HepG2 (cell line): ENCODE measurements around the gene TRIO. TPM values are rescaled to one million over a fixed set of nuclear protein-coding genes. Genes with fewer than 3 reads are reported as not detected.

Source experiments
- ATAC-seq: fragments of 200-7000 bp; cut with Tn5 transposase; 3 replicates; pipeline ENCODE4 v1.9.1; 2020; ENCODE audit warnings: mild to moderate bottlenecking, moderate library complexity
- BruUV-seq: library from RNA; stranded (reverse); fragments of 400-500 nt; replicated peaks from 2 replicates; lab custom pipeline; 2021; lab: Mats Ljungman, UMichigan
- CTCF ChIA-PET: fragments of 300-600 bp; formaldehyde crosslinking; extraction: SDS; loops from one replicate; lab custom pipeline; 2021; ENCODE audit warnings: low total read pairs, inconsistent platforms, low intra/inter-chr PET ratio; lab: Yijun Ruan, JAX
- POLR2A ChIA-PET: fragments of 350-600 bp; sonication (Branson Sonifier 250); formaldehyde crosslinking; loops from one replicate; lab custom pipeline; 2020; ENCODE audit warnings: antibody characterized with exemption, inconsistent platforms; lab: Yijun Ruan, JAX
- DNase-seq: peaks from one replicate; pipeline ENCODE4 v3.0.0-alpha.2; 2015; ENCODE audit warnings: low spot score
- FAIRE-seq: peaks from 3 replicates; lab custom pipeline; 2011; peaks lifted over from hg19 to GRCh38; lab: Jason Lieb, UNC
- H2AFZ ChIP-seq: one replicate; pipeline ENCODE4 v1.6.1; 2011; ENCODE audit warnings: low read length, inconsistent platforms
- H3K27ac ChIP-seq: fragments of 300-600 bp; 3 replicates; pipeline ENCODE4 v1.8.0; 2011; ENCODE audit warnings: mixed run types, mild to moderate bottlenecking, mixed read lengths, low read length, inconsistent platforms; ENCODE audit not compliant: insufficient read depth; ENCODE audit errors: extremely low read length
- H3K27me3 ChIP-seq, 2 experiments: fragments of 200-600 bp in 1 of 2; 2 replicates in 1 of 2; 3 replicates in 1 of 2; pipeline versions ENCODE4 v1.6.0 to v1.8.0; 2011; ENCODE audit warnings: low read length in 2 of 2, mild to moderate bottlenecking in 2 of 2, moderate library complexity in 2 of 2, inconsistent platforms in 1 of 2; ENCODE audit not compliant: insufficient read depth in 2 of 2, control insufficient read depth in 1 of 2
- H3K36me3 ChIP-seq, 2 experiments: fragments of 200-600 bp in 1 of 2; replicated peaks in 1 of 2; 2 replicates in 1 of 2; 3 replicates in 1 of 2; pipeline versions ENCODE4 v1.5.1 to v1.8.0; 2011; ENCODE audit warnings: low read length in 2 of 2, inconsistent platforms in 1 of 2; ENCODE audit not compliant: insufficient read depth in 2 of 2, control insufficient read depth in 1 of 2
- H3K4me1 ChIP-seq: 2 replicates; pipeline ENCODE4 v1.5.1; 2012; ENCODE audit warnings: low read length, inconsistent platforms; ENCODE audit not compliant: insufficient read depth
- H3K4me2 ChIP-seq: 2 replicates; pipeline ENCODE4 v1.6.0; 2011; ENCODE audit warnings: low read depth, low read length, inconsistent platforms
- H3K4me3 ChIP-seq, 3 experiments: fragments of 200-600 bp in 1 of 3; sonication (generic), shearing (Covaris generic) in 1 of 3; replicated peaks in 1 of 3; 2 replicates each; pipeline ENCODE4 v1.5.1; 2011 to 2016; ENCODE audit warnings: low read length in 3 of 3, inconsistent platforms in 2 of 3, low read depth in 2 of 3, mild to moderate bottlenecking in 2 of 3, control low read depth in 1 of 3, mixed read lengths in 1 of 3; ENCODE audit not compliant: insufficient read depth in 1 of 3
- H3K79me2 ChIP-seq: one replicate; pipeline ENCODE4 v1.6.1; 2011; ENCODE audit warnings: low read length, inconsistent platforms; ENCODE audit not compliant: insufficient read depth
- H3K9ac ChIP-seq: 2 replicates; pipeline ENCODE4 v1.6.0; 2011; ENCODE audit warnings: mild to moderate bottlenecking, low read depth, low read length, inconsistent platforms; ENCODE audit not compliant: insufficient read depth
- H3K9me3 ChIP-seq: 2 replicates; pipeline ENCODE4 v1.5.1; 2012; ENCODE audit warnings: mild to moderate bottlenecking, low read length
- H4K20me1 ChIP-seq: 2 replicates; pipeline ENCODE4 v1.6.0; 2011; ENCODE audit warnings: inconsistent platforms, mild to moderate bottlenecking, low read length, moderate library complexity; ENCODE audit not compliant: insufficient read depth
- CEBPZ ChIP-seq: IDR thresholded peaks from 2 replicates; pipeline ENCODE4 v1.6.1; 2012; ENCODE audit warnings: low read length, improper control_type of control experiment
- GZF1 ChIP-seq: sonication (generic); formaldehyde crosslinking; IDR thresholded peaks from 2 replicates; pipeline ENCODE4 v1.5.1; 2020; ENCODE audit warnings: mild to moderate bottlenecking, missing genetic modification reagents
- MAFF ChIP-seq: IDR thresholded peaks from 2 replicates; pipeline ENCODE4 v1.6.1; 2011; ENCODE audit warnings: low read depth, low read length, improper control_type of control experiment
- MAFK ChIP-seq, 2 experiments: IDR thresholded peaks in 1 of 2; conservative IDR thresholded peaks in 1 of 2; 2 replicates each; pipeline ENCODE4 v1.6.1; 2011; ENCODE audit warnings: improper control_type of control experiment in 2 of 2, low read length in 2 of 2
- PAF1 ChIP-seq: IDR thresholded peaks from 2 replicates; pipeline ENCODE4 v1.6.1; 2016; ENCODE audit warnings: missing genetic modification reagents, missing compliant biosample characterization
- PHF20 ChIP-seq: sonication (generic); formaldehyde crosslinking; IDR thresholded peaks from 2 replicates; pipeline ENCODE4 v1.5.0; 2020; ENCODE audit warnings: mild to moderate bottlenecking, missing genetic modification reagents
- TRAFD1 ChIP-seq: sonication (generic); formaldehyde crosslinking; IDR thresholded peaks from 2 replicates; pipeline ENCODE4 v1.5.1; 2020; ENCODE audit warnings: missing genetic modification reagents, mild to moderate bottlenecking, borderline replicate concordance
- YEATS4 ChIP-seq: sonication (generic); formaldehyde crosslinking; IDR thresholded peaks from 2 replicates; pipeline ENCODE4 v1.4.0; 2020; ENCODE audit warnings: missing genetic modification reagents, borderline replicate concordance
- ZNF180 ChIP-seq: sonication (generic); formaldehyde crosslinking; IDR thresholded peaks from 2 replicates; pipeline ENCODE4 v1.4.0; 2020; ENCODE audit warnings: low read depth, missing genetic modification reagents, borderline replicate concordance
- ZNF430 ChIP-seq: sonication (generic); formaldehyde crosslinking; IDR thresholded peaks from 2 replicates; pipeline ENCODE4 v1.9.0; 2021; ENCODE audit warnings: mild to moderate bottlenecking, missing genetic modification reagents
- ZNF530 ChIP-seq: sonication (generic); formaldehyde crosslinking; IDR thresholded peaks from 2 replicates; pipeline ENCODE4 v1.5.0; 2020; ENCODE audit warnings: low read depth, mild to moderate bottlenecking, missing genetic modification reagents
- ZNF556 ChIP-seq: sonication (generic); formaldehyde crosslinking; IDR thresholded peaks from 2 replicates; pipeline ENCODE4 v1.4.0; 2020; ENCODE audit warnings: mild to moderate bottlenecking, missing genetic modification reagents, borderline replicate concordance
- ZNF816 ChIP-seq: sonication (generic); formaldehyde crosslinking; IDR thresholded peaks from 2 replicates; pipeline ENCODE4 v1.8.0; 2022; ENCODE audit warnings: missing genetic modification reagents, mild to moderate bottlenecking, borderline replicate concordance
- WGBS: methylation state at CpG from one replicate; pipeline ENCODE4 v1.1.6; 2017; ENCODE audit warnings: low lambda C conversion rate; 5-methylcytosine and 5-hydroxymethylcytosine counted together
- in situ Hi-C: cut with HindIII; loops from 2 replicates; pipeline ENCODE4 v1.10.0; 2017; ENCODE audit warnings: low pct_unique_long_range_greater_than_20kb; ENCODE audit not compliant: extremely low pct_ligation_motif_present
- intact Hi-C: fragments of 100-400 bp; cut with micrococcal nuclease; formaldehyde crosslinking; loops from one replicate; pipeline ENCODE4 v1.10.0; 2022; ENCODE audit not compliant: unreplicated experiment
- polyA plus RNA-seq, 8 experiments: library from polyadenylated mRNA; depleted of rRNA in 3 of 8; stranded (reverse) in 7 of 8; unstranded in 1 of 8; fragments of >200 nt; fragmentation: Illumina TruSeq in 4 of 8; extraction: Trizol in 4 of 8; gene quantifications; 2 replicates each; pipeline versions ENCODE4 v1.2.1 to v1.2.3, GENCODE V29; 2011 to 2016; ENCODE audit warnings: low read depth in 4 of 8, missing spikeins in 1 of 8, mixed read lengths in 1 of 8; ENCODE audit not compliant: insufficient read depth in 1 of 8
- total RNA-seq, 5 experiments: library from RNA; depleted of rRNA; stranded (reverse); fragments of >200 nt; fragmentation: Illumina TruSeq; extraction: Trizol; gene quantifications; 2 replicates each; pipeline ENCODE4 v1.2.3, GENCODE V29; 2016; ENCODE audit warnings: low read depth in 1 of 5

TRIO gene
- total and polyA plus RNA-seq, 2 of the 13 experiments (the other 11 are each of a cell fraction or from before 2014, with no cell fraction given): 45.2 to 45.9 TPM

- Histone ChIP-seq H2AFZ (no peak overlapping the region), H3K27ac (no peak overlapping the region), H3K4me2 (no peak overlapping the region), H3K4me3 (no peak overlapping the region), H3K4me1 (no peaks in the 10 kb centered on the region), H3K9me3 (no peaks in the 10 kb centered on the region), H4K20me1 (no peaks in the 10 kb centered on the region), H3K79me2 (no peaks in the 10 kb centered on the region), H3K36me3 (peaks cover 7 to 16% of the 10 kb centered on the region in 2 experiments), H3K27me3 (no peaks in the 10 kb centered on the region), H3K9ac (no peak overlapping the region)
- no peak for FAIRE-seq
- CTCF ChIA-PET: interaction anchor here (1.2 kb wide), 1 partner anchor 295 kb away, joined by 3 read pairs; no protein-coding TSS in a partner anchor
- no peak for ATAC-seq
- intact Hi-C loops: loop anchor here (5.0 kb wide), 1 partner anchor 247 kb away; no protein-coding TSS in a partner anchor
- WGBS: 93% methylated on average over 9 of the region's 11 CpGs
- TF ChIP-seq MAFF: peak; percentile 75
- no peak for TF ChIP-seq ZNF180
- TF ChIP-seq MAFK (conservative IDR thresholded peaks at IDR 0.05 in 1 of 2, IDR thresholded peaks at IDR 0.05 in 1 of 2; ENCODE audit: low read length in 2 of 2): peak; percentile 76 to 84
- TF ChIP-seq PHF20 (CRISPR knock-in tag): no peak
- no peak for TF ChIP-seq PAF1 (CRISPR knock-in tag)
- BruUV-seq: no TSS peak
- in situ Hi-C loops: no loop called here
- DNase-seq: no peak
- POLR2A ChIA-PET: no interaction called here
Observed at GRCh38 chr5:14353726-14354474, 210.8 kb downstream of the TRIO start.

GRCh38 chr5:14355391-14355790, 212.2 kb downstream of the TRIO start:
- intact Hi-C loops (no loop called here), in situ Hi-C loops (no loop called here)
- no peak overlapping the region for H3K4me3 ChIP-seq
- H2AFZ ChIP-seq: no peak overlapping the region
- no peaks in the 10 kb centered on the region for H3K27me3 ChIP-seq
- 100% methylated on average over 4 of the region's 4 CpGs for WGBS
- H3K27ac ChIP-seq: no peak overlapping the region
- POLR2A ChIA-PET: no interaction called here
- BruUV-seq: no TSS peak
- ATAC-seq (no peak), DNase-seq (no peak), FAIRE-seq (no peak)
- CTCF ChIA-PET: no interaction called here
- no peak overlapping the region for H3K4me2 ChIP-seq
- H4K20me1 ChIP-seq: no peaks in the 10 kb centered on the region
- no peaks in the 10 kb centered on the region for H3K79me2 ChIP-seq
- no peaks in the 10 kb centered on the region for H3K4me1 ChIP-seq
- no peaks in the 10 kb centered on the region for H3K9me3 ChIP-seq
- H3K9ac ChIP-seq: no peak overlapping the region
- peaks cover 15 to 26% of the 10 kb centered on the region in 2 experiments for H3K36me3 ChIP-seq
- TF ChIP-seq ZNF816 (CRISPR knock-in tag) (no peak), ZNF530 (CRISPR knock-in tag) (no peak), TRAFD1 (CRISPR knock-in tag) (no peak), YEATS4 (no peak), ZNF556 (CRISPR knock-in tag) (no peak), GZF1 (no peak), CEBPZ (no peak), ZNF430 (no peak)
